Uterus (tissue), 2 donors: ENCODE data around the gene RCAN2.
A peak's percentile ranks its signal among the peaks of the same experiment; 100 is the strongest.

Source experiments
- CTCF ChIP-seq, 4 experiments: fragments of 200-600 bp in 2 of 4; fragments of 450-650 bp in 2 of 4; sonication (generic) in 2 of 4; IDR thresholded peaks; one replicate each; pipeline ENCODE4 v1.5.1; 2016 to 2019; ENCODE audit warnings: antibody characterized with exemption in 4 of 4, mild to moderate bottlenecking in 2 of 4, moderate library complexity in 1 of 4
- POLR2A ChIP-seq, 2 donors: fragments of 450-650 bp; IDR thresholded peaks; one replicate each; pipeline ENCODE4 v1.6.1; 2016; ENCODE audit warnings: antibody characterized with exemption in 2 of 2, mild to moderate bottlenecking in 1 of 2, moderate library complexity in 1 of 2

- peak; percentile 75 to 80 (median 78) for TF ChIP-seq CTCF (IDR thresholded peaks at IDR 0.05)
- no peak for TF ChIP-seq POLR2A (IDR thresholded peaks at IDR 0.05)
Observed at GRCh38 chr6:46419576-46420002, 71.7 kb downstream of the RCAN2 start.
